ENCODE data around the gene TNNT1.

The TNNT1 gene

GRCh38 chr19:55171440-55171839, 22.4 kb upstream of the TNNT1 start:
- Histone ChIP-seq H3K9ac (no peak overlapping the region), H3K4me3 (ENCODE audit: low read depth, low read length) (no peak overlapping the region), H3K36me3 (ENCODE audit: control insufficient read depth, insufficient read depth, low read length) (no peaks in the 10 kb centered on the region), H3K79me2 (no peaks in the 10 kb centered on the region), H3K27me3 (ENCODE audit: control insufficient read depth, insufficient read depth, low read length) (no peaks in the 10 kb centered on the region), H3K4me2 (ENCODE audit: low read length) (no peak overlapping the region), H3K9me3 (ENCODE audit: control insufficient read depth, low read length) (no peaks in the 10 kb centered on the region), H3K4me1 (peaks cover 5% of the 10 kb centered on the region), H2AFZ (no peak overlapping the region), H3K27ac (no peak overlapping the region)
- no peak for TF ChIP-seq CTCF (IDR thresholded peaks at IDR 0.05)

- no peak for TF ChIP-seq CTCF (IDR thresholded peaks at IDR 0.05)
- H3K36me3 ChIP-seq (ENCODE audit: control insufficient read depth, insufficient read depth, low read length) = no peaks in the 10 kb centered on the region
- no peaks in the 10 kb centered on the region for H3K79me2 ChIP-seq
- no peaks in the 10 kb centered on the region for H3K27me3 ChIP-seq (ENCODE audit: control insufficient read depth, insufficient read depth, low read length)
- H3K4me2 ChIP-seq (ENCODE audit: low read length) = no peak overlapping the region
- H2AFZ ChIP-seq = no peak overlapping the region
- no peaks in the 10 kb centered on the region for H3K9me3 ChIP-seq (ENCODE audit: control insufficient read depth, low read length)
- no peak overlapping the region for H3K4me3 ChIP-seq (ENCODE audit: low read depth, low read length)
- H3K4me1 ChIP-seq = peaks cover 5% of the 10 kb centered on the region
- no peak overlapping the region for H3K9ac ChIP-seq
- no peak overlapping the region for H3K27ac ChIP-seq
Observed at GRCh38 chr19:55169136-55169535, 20.1 kb upstream of the TNNT1 start.

GRCh38 chr19:55166530-55167268, 17.7 kb upstream of the TNNT1 start, which contains the start of gene DNAAF3:
DNAAF3 (minus strand) TSS chr19:55166613; CDS start chr19:55166413, 200 bp downstream.
- Histone ChIP-seq H3K4me1 (peaks cover 5% of the 10 kb centered on the region), H3K4me3 (ENCODE audit: low read depth, low read length) (peak within 1 kb of the TSS; percentile 67), H3K9ac (no peak within 1 kb of the TSS), H3K27ac (peak within 1 kb of the TSS; percentile 36), H2AFZ (peak within 1 kb of the TSS; percentile 82), H3K9me3 (ENCODE audit: control insufficient read depth, low read length) (no peaks in the 10 kb centered on the region), H3K36me3 (ENCODE audit: control insufficient read depth, insufficient read depth, low read length) (no peaks in the 10 kb centered on the region), H3K27me3 (ENCODE audit: control insufficient read depth, insufficient read depth, low read length) (no peaks in the 10 kb centered on the region), H3K4me2 (ENCODE audit: low read length) (peak within 1 kb of the TSS; percentile 81), H3K79me2 (no peaks in the 10 kb centered on the region)
- TF ChIP-seq CTCF (IDR thresholded peaks at IDR 0.05) = no peak

GRCh38 chr19:55165952-55166529, 17.0 kb upstream of the TNNT1 start:
- Histone ChIP-seq H3K4me2 (ENCODE audit: low read length) (peak overlapping the region; percentile 81), H3K4me3 (ENCODE audit: low read depth, low read length) (peak overlapping the region; percentile 67), H2AFZ (peak overlapping the region; percentile 82), H3K9me3 (ENCODE audit: control insufficient read depth, low read length) (no peaks in the 10 kb centered on the region), H3K79me2 (no peaks in the 10 kb centered on the region), H3K36me3 (ENCODE audit: control insufficient read depth, insufficient read depth, low read length) (no peaks in the 10 kb centered on the region), H3K4me1 (peaks cover 5% of the 10 kb centered on the region), H3K9ac (no peak overlapping the region), H3K27me3 (ENCODE audit: control insufficient read depth, insufficient read depth, low read length) (no peaks in the 10 kb centered on the region), H3K27ac (no peak overlapping the region)
- TF ChIP-seq CTCF (IDR thresholded peaks at IDR 0.05) = peak; percentile 58
